GM12878 (cell line): Measurements from ENCODE around the gene DAAM1. TPM values are rescaled to one million over a fixed set of nuclear protein-coding genes. Genes with fewer than 3 reads are reported as not detected.

Experiments used
- ATF2 ChIP-seq: IDR thresholded peaks from 2 replicates; pipeline ENCODE4 v1.6.1; 2012; ENCODE audit warnings: low read length, inconsistent platforms
- ATF7 ChIP-seq: fragments of 450-650 bp; IDR thresholded peaks from 2 replicates; pipeline ENCODE4 v1.6.1; 2016; ENCODE audit warnings: low read depth, mild to moderate bottlenecking
- CREB1 ChIP-seq: IDR thresholded peaks from 2 replicates; pipeline ENCODE4 v1.6.1; 2012; ENCODE audit warnings: low read depth, mild to moderate bottlenecking, inconsistent platforms
- DPF2 ChIP-seq: fragments of 450-650 bp; IDR thresholded peaks from 2 replicates; pipeline ENCODE4 v1.6.1; 2017; ENCODE audit warnings: mild to moderate bottlenecking
- FOXM1 ChIP-seq: IDR thresholded peaks from 2 replicates; pipeline ENCODE4 v1.6.1; 2012; ENCODE audit warnings: low read depth, mild to moderate bottlenecking, inconsistent platforms, low read length, moderate library complexity
- IKZF2 ChIP-seq, 2 experiments: fragments of 450-650 bp; IDR thresholded peaks; 2 replicates each; pipeline ENCODE4 v1.6.1; 2017; ENCODE audit warnings: mild to moderate bottlenecking in 2 of 2, moderate library complexity in 2 of 2
- JUNB ChIP-seq: IDR thresholded peaks from 2 replicates; pipeline ENCODE4 v1.6.1; 2016; ENCODE audit warnings: antibody characterized with exemption, mild to moderate bottlenecking
- MEF2B ChIP-seq: fragments of 450-650 bp; IDR thresholded peaks from 2 replicates; pipeline ENCODE4 v1.6.1; 2018; ENCODE audit warnings: mild to moderate bottlenecking, moderate library complexity; ENCODE audit not compliant: partially characterized antibody, poor library complexity, severe bottlenecking
- NBN ChIP-seq: fragments of 450-650 bp; IDR thresholded peaks from 2 replicates; pipeline ENCODE4 v1.6.1; 2016
- NFYB ChIP-seq: IDR thresholded peaks from 2 replicates; pipeline ENCODE4 v1.6.1; 2011; ENCODE audit warnings: low read depth, mild to moderate bottlenecking, low read length, improper control_type of control experiment, moderate library complexity; ENCODE audit not compliant: insufficient read depth
- NKRF ChIP-seq: fragments of 450-650 bp; conservative IDR thresholded peaks from 2 replicates; pipeline ENCODE4 v1.6.1; 2017; ENCODE audit warnings: mild to moderate bottlenecking, moderate library complexity
- NRF1 ChIP-seq: conservative IDR thresholded peaks from 2 replicates; pipeline ENCODE4 v1.6.1; 2011; ENCODE audit warnings: mild to moderate bottlenecking, low read depth, low read length, improper control_type of control experiment
- RAD21 ChIP-seq: IDR thresholded peaks from 2 replicates; pipeline ENCODE4 v1.6.1; 2011; ENCODE audit warnings: mild to moderate bottlenecking, low read depth, low read length, moderate library complexity; ENCODE audit not compliant: insufficient read depth
- RUNX3 ChIP-seq: IDR thresholded peaks from 2 replicates; pipeline ENCODE4 v1.6.1; 2012; ENCODE audit warnings: low read length, inconsistent platforms
- ZNF24 ChIP-seq: fragments of 450-650 bp; IDR thresholded peaks from 2 replicates; pipeline ENCODE4 v1.6.1; 2017; ENCODE audit warnings: antibody characterized with exemption, mild to moderate bottlenecking
- ZNF592 ChIP-seq: fragments of 450-650 bp; IDR thresholded peaks from 2 replicates; pipeline ENCODE4 v1.6.1; 2017; ENCODE audit warnings: mild to moderate bottlenecking, moderate library complexity
- ZNF687 ChIP-seq: fragments of 450-650 bp; IDR thresholded peaks from 2 replicates; pipeline ENCODE4 v1.6.1; 2017; ENCODE audit warnings: mild to moderate bottlenecking, moderate library complexity
- polyA plus RNA-seq, 11 experiments: library from polyadenylated mRNA; depleted of rRNA in 4 of 11; unstranded in 6 of 11; stranded (reverse) in 5 of 11; fragments of >200 nt; fragmentation: Nextera tagmentation in 4 of 11; fragmentation: Illumina TruSeq in 1 of 11; extraction: Ambion mirVana in 4 of 11; extraction: Trizol in 1 of 11; gene quantifications; 1 replicate in 1 of 11; 2 replicates in 10 of 11; pipeline versions ENCODE4 v1.2.1 to v1.2.3, GENCODE V29; 2011 to 2016; ENCODE audit warnings: inconsistent platforms in 2 of 11, missing spikeins in 2 of 11, low read depth in 1 of 11
- total RNA-seq, 4 experiments: library from RNA; depleted of rRNA in 3 of 4; stranded (reverse); fragments of >200 nt in 3 of 4; fragmentation: Illumina TruSeq in 1 of 4; extraction: Trizol in 1 of 4; gene quantifications; 2 replicates each; pipeline versions ENCODE4 v1.2.1 to v1.2.3, GENCODE V29; 2013 to 2021

DAAM1 gene
- total and polyA plus RNA-seq, 10 of the 15 experiments (the other 5 are each of a cell fraction or from before 2014, with no cell fraction given), result 13.8 to 32.4 (median 24.2) TPM

GRCh38 chr14:59207506-59207933 lies 19.1 kb downstream of the DAAM1 start (continued):
- TF ChIP-seq CREB1 (peak; percentile 44; the same call in 1 of the 2 replicates), RUNX3 (peak; percentile 79), NFYB (no peak), NKRF (0 out of 2 replicates have a peak, but pooled peaks have one; percentile 18), DPF2 (0 out of 2 replicates have a peak, but pooled peaks have one; percentile 11), ATF2 (peak; percentile 61; the same call in 1 of the 2 replicates), ATF7 (peak; percentile 91), IKZF2 (IDR thresholded peaks at IDR 0.05) (peak in 1 of 2 experiments; percentile 50; a peak in 3 of 4 replicates), ZNF592 (no peak), MEF2B (peak; percentile 71), RAD21 (peak; percentile 16; the same call in 1 of the 2 replicates), NRF1 (no peak), ZNF24 (no peak), ZNF687 (peak; percentile 48; the same call in 1 of the 2 replicates), FOXM1 (peak; percentile 62; the same call in 1 of the 2 replicates), NBN (0 out of 2 replicates have a peak, but pooled peaks have one; percentile 27), JUNB (peak; percentile 85)
